ENCODE data around the gene RFX3. TPM values are rescaled to one million over a fixed set of nuclear protein-coding genes. Genes with fewer than 3 reads are reported as not detected.

RFX3 gene
- total and polyA plus RNA-seq, 2 of the 13 experiments (the other 11 are each of a cell fraction or from before 2014, with no cell fraction given), result 2.7 to 5.3 TPM

GRCh38 chr9:3177146-3177761 is 348.5 kb downstream of the RFX3 start (continued):
- TF ChIP-seq NFYB (CRISPR knock-in tag; IDR thresholded peaks at IDR 0.05) (no peak), TCF12 (IDR thresholded peaks at IDR 0.05) (no peak), TCF12 (CRISPR knock-in tag; IDR thresholded peaks at IDR 0.05) (no peak), PRMT3 (CRISPR knock-in tag; IDR thresholded peaks at IDR 0.05; ENCODE audit: borderline replicate concordance, low read depth) (no peak), ZNF781 (CRISPR knock-in tag; IDR thresholded peaks at IDR 0.05; ENCODE audit: borderline replicate concordance, not compliant biosample characterization) (no peak), MTA1 (CRISPR knock-in tag; IDR thresholded peaks at IDR 0.05; ENCODE audit: borderline replicate concordance) (no peak), ZMYM2 (CRISPR knock-in tag; IDR thresholded peaks at IDR 0.05) (no peak), ZNF251 (CRISPR knock-in tag; IDR thresholded peaks at IDR 0.05) (no peak), ZBTB10 (CRISPR knock-in tag; IDR thresholded peaks at IDR 0.05; ENCODE audit: borderline replicate concordance) (no peak), ZXDC (CRISPR knock-in tag; IDR thresholded peaks at IDR 0.05) (no peak), NR2F1 (CRISPR knock-in tag; IDR thresholded peaks at IDR 0.05) (no peak), YEATS4 (CRISPR knock-in tag; IDR thresholded peaks at IDR 0.05; ENCODE audit: borderline replicate concordance) (no peak), ZBTB3 (CRISPR knock-in tag; IDR thresholded peaks at IDR 0.05; ENCODE audit: borderline replicate concordance, low read depth) (no peak), POLR2G (IDR thresholded peaks at IDR 0.05; ENCODE audit: low read depth, low read length) (no peak), ZBTB7A (CRISPR knock-in tag; IDR thresholded peaks at IDR 0.05) (no peak), MTERF4 (CRISPR knock-in tag; IDR thresholded peaks at IDR 0.05) (no peak), ARHGAP35 (CRISPR knock-in tag; IDR thresholded peaks at IDR 0.05; ENCODE audit: borderline replicate concordance) (no peak), ZNF709 (CRISPR knock-in tag; IDR thresholded peaks at IDR 0.05) (no peak), ZZZ3 (CRISPR knock-in tag; IDR thresholded peaks at IDR 0.05; ENCODE audit: borderline replicate concordance) (no peak)
- TF ChIP-seq, protein P1, sequence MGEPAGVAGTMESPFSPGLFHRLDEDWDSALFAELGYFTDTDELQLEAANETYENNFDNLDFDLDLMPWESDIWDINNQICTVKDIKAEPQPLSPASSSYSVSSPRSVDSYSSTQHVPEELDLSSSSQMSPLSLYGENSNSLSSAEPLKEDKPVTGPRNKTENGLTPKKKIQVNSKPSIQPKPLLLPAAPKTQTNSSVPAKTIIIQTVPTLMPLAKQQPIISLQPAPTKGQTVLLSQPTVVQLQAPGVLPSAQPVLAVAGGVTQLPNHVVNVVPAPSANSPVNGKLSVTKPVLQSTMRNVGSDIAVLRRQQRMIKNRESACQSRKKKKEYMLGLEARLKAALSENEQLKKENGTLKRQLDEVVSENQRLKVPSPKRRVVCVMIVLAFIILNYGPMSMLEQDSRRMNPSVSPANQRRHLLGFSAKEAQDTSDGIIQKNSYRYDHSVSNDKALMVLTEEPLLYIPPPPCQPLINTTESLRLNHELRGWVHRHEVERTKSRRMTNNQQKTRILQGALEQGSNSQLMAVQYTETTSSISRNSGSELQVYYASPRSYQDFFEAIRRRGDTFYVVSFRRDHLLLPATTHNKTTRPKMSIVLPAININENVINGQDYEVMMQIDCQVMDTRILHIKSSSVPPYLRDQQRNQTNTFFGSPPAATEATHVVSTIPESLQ (CRISPR knock-in tag; conservative IDR thresholded peaks at IDR 0.05), result no peak

Measured in HepG2 (cell line).